HEK293 (cell line): ENCODE results near the gene PYCR2.
"Not testable (repeated sequence)": the region's sequence is repeated elsewhere in the genome, so short reads cannot be mapped to it uniquely, and the experiment has no call there.

Source experiments
- MZF1 ChIP-seq: fragments of 450-650 bp; formaldehyde crosslinking; IDR thresholded peaks from 2 replicates; pipeline ENCODE4 v1.5.1; 2017; ENCODE audit warnings: missing biosample characterization, missing genetic modification characterization, borderline replicate concordance
- ZNF623 ChIP-seq: fragments of 450-650 bp; formaldehyde crosslinking; IDR thresholded peaks from 2 replicates; pipeline ENCODE4 v1.5.1; 2016; ENCODE audit warnings: missing biosample characterization, missing genetic modification characterization
- TF ChIP-seq, protein P1 (sequence below): fragments of 450-650 bp; formaldehyde crosslinking; IDR thresholded peaks from 2 replicates; pipeline ENCODE4 v1.5.1; 2016; ENCODE audit warnings: missing biosample characterization, missing genetic modification characterization

DNA sequence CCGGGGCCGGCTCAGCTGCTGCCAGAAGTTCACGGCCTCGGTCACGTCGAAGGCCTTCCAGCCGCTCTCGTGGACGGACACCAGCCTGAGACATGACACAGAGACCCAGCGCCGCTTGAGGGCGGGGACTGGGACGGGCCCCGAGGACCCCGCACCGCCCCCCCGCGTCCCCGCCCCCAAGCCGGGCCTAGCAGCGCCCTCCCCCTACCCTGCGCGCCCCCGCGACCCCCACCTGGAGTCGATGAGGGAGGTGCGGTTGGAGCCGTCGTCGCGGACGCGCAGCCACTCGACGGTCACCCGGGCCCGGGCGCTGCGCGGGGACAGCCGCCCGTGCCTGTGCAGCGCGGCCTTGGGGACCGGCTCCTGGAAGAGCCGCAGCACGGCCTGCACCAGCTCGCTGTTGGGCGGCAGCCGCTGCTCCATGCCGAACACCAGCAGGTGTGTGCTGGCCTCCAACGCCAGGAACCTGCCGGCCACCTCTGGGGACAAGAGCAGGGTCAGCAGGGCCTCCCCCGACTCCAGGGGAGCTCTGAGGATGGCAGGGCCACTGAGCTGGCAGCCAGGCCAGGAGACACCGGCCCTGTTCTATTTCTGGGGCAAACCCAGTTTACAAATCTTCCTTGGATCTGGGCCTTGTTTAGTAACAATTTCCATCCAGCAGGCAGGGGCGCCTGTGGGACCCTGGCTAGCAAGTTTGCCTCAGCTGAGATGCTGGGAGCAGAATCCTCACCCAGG, 36.3 kb downstream of the PYCR2 start:
- not testable (repeated sequence) for TF ChIP-seq MZF1, ZNF623 (tag by site-specific recombination)
- TF ChIP-seq, protein P1, sequence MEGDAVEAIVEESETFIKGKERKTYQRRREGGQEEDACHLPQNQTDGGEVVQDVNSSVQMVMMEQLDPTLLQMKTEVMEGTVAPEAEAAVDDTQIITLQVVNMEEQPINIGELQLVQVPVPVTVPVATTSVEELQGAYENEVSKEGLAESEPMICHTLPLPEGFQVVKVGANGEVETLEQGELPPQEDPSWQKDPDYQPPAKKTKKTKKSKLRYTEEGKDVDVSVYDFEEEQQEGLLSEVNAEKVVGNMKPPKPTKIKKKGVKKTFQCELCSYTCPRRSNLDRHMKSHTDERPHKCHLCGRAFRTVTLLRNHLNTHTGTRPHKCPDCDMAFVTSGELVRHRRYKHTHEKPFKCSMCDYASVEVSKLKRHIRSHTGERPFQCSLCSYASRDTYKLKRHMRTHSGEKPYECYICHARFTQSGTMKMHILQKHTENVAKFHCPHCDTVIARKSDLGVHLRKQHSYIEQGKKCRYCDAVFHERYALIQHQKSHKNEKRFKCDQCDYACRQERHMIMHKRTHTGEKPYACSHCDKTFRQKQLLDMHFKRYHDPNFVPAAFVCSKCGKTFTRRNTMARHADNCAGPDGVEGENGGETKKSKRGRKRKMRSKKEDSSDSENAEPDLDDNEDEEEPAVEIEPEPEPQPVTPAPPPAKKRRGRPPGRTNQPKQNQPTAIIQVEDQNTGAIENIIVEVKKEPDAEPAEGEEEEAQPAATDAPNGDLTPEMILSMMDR (tag by site-specific recombination), result not testable (repeated sequence)
